Glomerular endothelial cell (primary cell): ENCODE data around the gene ADSS1. TPM values are rescaled to one million over a fixed set of nuclear protein-coding genes. Genes with fewer than 3 reads are reported as not detected.
"Not testable (repeated sequence)": the region's sequence is repeated elsewhere in the genome, so short reads cannot be mapped to it uniquely, and the experiment has no call there.

Experiments
- DNase-seq: peaks from one replicate; pipeline ENCODE4 v3.0.0-alpha.2; 2011; ENCODE audit warnings: low read depth, low spot score; ENCODE audit errors: extremely low read depth
- total RNA-seq: library from RNA; depleted of rRNA; stranded (reverse); fragments of >200 nt; gene quantifications from 2 replicates; pipeline ENCODE4 v1.2.3, GENCODE V29; 2015

ADSS1 gene
- total RNA-seq, 1 donor from 2014 or later: 4.7 TPM

DNA sequence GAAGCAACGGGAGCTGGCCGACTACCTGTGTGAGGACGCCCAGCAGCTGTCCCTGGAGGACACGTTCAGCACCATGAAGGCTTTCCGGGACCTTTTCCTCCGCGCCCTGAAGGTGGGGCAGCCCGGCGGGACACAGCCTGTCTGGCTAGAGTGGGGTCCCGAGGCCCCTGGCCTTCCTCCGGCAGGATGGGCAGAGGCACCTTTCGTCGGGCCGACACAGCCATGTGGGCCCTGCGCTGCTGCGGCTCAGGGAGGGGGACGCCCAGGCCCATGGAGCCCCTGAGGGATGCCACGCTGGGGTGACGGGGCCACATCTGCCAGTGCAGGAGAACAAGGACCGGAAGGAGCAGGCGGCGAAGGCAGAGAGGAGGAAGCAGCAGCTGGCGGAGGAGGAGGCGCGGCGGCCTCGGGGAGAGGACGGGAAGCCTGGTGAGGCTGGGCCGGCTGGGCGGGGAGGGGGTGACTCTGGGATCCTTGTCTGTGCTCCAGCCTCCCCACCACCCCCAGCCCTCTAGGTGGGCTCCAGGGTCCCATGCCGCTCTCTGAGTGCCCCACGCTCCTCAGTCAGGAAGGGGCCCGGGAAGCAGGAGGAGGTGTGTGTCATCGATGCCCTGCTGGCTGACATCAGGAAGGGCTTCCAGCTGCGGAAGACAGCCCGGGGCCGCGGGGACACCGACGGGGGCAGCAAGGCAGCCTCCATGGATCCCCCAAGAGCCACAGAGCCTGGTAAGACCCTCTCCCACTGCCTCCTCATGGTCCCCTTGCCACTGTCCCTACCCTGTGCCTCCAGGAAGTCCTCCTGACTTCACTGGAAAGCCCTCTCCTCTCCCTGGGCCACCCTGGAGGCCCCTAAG is 10.9 kb upstream of the ADSS1 start:
- DNase-seq: no peak

GRCh38 chr14:104714066-104714465 is 10.0 kb upstream of the ADSS1 start:
- DNase-seq: no peak

GRCh38 chr14:104714681-104715080 is 9.3 kb upstream of the ADSS1 start:
- no peak for DNase-seq

DNA sequence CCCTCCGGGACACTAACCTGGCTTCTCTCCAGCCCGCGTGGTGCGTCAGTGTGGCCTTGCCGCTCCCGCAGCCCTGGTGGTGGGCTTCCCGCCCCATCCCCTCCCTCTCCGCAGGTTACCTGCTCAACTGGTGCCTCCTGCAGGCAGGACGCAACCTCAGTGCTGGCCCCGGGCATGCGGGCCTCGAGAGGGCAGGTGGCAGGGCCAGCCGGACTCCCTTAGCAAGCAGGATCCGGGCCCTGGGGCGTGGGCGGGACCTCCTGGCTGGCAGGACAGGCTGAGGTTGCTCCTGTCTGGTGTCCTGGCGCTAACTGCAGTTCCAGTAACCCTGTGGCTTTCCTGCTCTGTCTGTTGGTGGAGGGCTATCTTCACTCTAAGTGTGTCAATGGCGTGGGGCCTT is 8.6 kb upstream of the ADSS1 start:
- DNase-seq: no peak

DNA sequence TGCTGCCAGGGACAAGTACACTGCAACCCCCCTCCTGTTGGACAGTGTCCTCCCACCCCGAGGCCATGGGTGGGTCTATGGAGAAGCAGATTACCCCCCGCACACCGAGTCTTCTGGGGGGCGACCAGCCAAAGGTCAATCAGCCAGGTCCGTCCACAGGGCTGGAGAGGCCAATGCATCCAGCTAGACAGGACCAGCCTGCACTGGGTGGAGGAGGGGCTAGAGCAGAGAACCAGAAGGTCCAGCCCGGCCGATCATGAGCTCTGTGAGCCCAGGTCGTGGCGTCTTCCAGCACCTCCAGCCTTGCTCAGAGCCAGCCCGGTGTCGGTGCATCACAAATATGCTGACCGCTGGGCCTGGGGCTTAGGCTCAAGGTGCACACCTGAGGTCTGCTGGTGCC is 8.2 kb upstream of the ADSS1 start:
- no peak for DNase-seq

- no peak for DNase-seq
Measured at GRCh38 chr14:104717137-104717536, 6.9 kb upstream of the ADSS1 start.

DNA sequence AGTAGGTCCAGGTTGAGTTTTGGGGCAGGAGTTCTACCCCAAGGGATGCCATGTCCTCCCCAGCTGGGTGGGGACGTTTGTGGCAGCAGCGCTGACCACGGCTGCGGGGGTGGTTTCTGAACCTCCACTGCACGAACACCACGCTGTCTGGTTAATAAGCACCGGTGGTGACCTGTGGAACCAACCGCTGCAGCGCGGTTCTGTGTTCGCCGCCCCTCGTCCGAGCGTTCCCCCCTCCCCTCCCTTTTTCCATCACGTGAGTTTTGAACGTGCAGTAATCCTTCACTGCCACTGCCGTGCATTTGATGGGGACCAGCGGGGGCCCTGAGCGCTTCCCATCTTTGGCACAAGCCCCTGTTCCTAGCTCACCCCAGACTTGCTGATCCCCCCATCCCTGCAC is 6.4 kb upstream of the ADSS1 start:
- no peak for DNase-seq

GRCh38 chr14:104718147-104718546 is 5.9 kb upstream of the ADSS1 start:
- no peak for DNase-seq

- no peak for DNase-seq
Measured at GRCh38 chr14:104718871-104719270, 5.2 kb upstream of the ADSS1 start.

- DNase-seq: no peak
Measured at GRCh38 chr14:104719343-104719742, 4.7 kb upstream of the ADSS1 start.

- no peak for DNase-seq
Measured at GRCh38 chr14:104721505-104722431, 2.3 kb upstream of the ADSS1 start.

DNA sequence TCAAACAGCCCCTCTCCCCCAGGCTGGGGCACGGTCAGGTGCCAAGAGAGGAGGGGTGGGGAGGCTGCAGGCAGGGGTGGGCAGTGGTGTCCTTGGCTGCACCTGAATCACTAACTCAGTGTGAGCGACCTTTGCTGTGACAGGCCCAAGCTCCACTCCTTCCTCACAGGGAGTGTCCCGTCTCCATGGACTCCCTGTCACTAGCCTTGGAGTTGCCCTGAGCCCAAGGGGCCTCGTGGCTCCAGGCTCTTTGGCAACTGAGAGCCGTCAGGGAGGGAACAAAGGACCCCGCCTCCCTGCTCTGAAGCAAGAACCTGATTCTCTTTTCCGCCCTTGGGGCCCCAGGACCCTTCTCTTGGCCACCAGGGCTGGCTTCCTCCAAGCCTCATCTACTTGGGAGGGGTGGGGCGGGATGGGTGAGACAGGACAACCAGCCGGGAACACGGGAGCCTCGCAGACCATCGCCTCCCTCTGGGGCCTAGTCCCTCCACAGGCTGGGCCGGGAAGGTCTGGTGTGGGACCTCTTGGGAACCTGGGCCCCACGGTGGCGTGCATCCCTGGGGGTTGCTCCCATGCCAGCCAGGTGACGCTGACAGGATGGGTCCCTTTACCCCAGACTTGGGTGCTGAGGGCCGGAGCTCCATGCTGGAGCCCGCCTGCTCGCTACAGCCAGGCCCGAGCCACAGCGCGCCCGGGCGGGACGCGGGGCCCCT is 935 bp upstream of the ADSS1 start:
- no peak for DNase-seq

DNA sequence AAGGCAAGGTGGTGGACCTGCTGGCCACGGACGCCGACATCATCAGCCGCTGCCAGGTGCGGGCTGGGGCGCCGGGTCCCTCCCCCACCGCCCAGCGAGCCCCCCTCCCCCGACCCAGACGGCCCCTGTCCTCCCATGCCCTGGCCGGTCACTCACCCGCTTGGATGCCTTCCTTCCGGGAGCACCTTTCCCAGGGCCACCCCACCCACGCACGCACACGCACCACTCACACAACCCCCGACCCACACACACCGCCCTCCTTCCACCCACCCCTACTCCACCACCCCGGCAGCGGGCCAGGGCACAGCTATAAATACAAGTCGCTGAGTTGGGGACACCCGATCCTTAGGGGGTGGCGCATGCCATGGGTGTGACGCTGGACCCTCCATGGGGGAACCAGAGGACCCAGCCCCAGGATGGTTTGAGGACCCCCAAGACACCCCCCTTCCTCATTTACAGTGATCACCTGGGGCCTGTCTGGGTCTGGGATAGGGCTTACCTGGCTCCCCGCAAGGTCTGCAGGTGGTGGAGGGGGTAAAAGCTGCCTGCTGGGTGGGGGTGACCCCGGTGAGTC is 465 bp downstream of the ADSS1 start:
- DNase-seq: no peak

GRCh38 chr14:104724981-104725771 is 1.1 kb downstream of the ADSS1 start:
- DNase-seq: no peak

DNA sequence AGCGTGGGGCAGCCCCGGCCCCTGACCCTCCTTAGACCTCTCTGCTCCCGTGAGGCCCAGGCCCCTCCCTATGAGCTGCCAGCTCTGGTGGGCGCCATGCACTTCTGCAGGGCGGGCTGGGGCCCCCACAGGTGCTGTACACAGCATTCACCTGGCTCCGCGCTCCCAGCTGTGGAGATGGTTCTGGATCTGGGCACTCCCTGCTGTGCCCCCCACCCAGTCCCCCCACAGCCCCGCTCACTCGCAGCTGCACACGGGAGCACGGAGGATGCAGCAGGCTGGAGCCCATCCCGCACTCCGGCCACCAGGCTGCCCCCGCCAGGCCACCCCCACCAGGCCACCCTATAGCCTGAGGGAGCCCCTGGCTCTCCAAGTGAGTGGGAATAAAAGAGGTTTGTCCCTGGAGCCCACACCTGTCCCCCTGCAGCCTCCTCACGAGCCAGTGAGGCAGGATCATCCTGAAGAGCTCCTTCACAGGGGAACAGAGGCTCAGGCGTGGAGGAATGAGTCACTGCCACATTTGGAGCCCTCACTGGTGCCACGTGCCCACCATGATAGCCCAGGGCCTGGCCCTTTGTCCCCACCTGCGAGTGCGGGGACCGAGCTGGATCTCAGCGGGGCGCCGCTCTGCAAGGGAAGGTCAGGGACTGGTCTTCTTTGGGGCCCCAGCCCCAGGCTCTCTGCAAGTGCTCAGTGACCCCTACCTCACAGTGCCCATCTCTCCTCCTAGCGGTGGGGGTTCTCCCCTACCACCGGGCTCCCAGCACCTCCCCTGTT is 1.9 kb downstream of the ADSS1 start:
- DNase-seq: no peak

DNA sequence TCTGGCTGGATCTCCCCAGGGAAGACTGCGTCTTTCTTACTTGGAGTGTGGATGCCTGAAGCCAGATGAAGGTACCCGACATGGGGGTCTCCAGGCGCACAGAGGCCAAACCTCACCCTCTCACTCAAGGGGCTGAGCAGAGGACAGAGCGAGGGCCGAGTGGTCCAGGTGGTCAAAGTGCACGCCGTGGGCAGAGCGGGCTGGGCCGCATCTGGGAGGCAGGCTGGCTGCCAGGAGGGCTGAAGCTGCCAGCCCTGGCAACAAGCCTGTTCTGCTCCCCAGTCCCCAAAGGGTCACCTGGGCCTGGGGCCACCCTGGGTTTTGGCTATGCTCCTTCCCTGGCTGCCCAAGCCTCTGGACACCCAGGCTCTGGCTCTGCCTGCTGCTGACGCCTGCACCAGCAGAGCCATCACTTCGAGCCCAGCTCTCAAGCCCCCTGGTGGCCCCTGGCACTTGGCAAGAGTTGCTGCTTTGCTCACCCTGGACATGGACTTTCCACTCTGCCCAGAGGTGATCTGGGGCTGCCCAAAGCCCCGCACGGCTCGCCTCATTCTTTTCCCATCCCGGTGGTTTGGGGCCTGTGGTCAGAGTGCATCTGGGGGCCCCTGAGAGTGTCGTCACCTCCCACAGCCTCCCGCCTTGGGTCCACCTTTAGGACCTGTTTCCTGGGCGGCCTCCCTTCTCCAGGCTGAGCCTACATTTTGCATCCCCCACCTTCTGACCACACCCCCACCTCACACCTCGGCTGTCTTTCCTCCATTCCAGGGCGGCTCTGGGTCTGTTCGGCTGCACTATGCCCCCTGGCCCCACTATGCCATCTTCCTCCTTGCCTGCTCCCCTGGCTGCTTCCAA is 2.8 kb downstream of the ADSS1 start:
- DNase-seq: no peak

GRCh38 chr14:104728631-104729030 is 4.6 kb downstream of the ADSS1 start:
- DNase-seq: no peak

DNA sequence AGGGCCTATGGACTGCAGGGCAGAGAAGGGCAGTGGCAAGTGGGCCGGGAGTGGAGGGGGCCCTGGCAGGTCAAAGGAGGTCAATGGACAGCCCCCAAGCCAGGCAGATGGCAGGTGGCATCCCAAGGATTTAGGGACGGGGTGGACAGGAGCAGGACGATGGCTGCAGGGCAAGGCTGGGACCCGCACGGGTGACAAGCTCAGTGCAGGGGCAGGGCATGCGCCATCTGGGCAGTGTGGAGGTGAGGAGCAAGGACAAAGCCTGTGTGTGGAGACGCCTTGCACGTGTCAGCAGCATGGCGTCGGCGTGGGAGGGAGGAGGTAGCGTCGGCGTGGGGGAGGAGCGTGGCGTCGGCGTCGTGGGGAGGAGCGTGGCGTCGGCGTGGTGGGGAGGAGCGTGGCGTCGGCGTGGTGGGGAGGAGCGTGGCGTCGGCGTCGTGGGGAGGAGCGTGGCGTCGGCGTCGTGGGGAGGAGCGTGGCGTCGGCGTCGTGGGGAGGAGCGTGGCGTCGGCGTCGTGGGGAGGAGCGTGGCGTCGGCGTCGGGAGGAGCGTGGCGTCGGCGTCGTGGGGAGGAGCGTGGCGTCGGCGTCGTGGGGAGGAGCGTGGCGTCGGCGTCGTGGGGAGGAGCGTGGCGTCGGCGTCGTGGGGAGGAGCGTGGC is 5.3 kb downstream of the ADSS1 start:
- not testable (repeated sequence) for DNase-seq
